ENCODE data around the gene BUD13.

DNA sequence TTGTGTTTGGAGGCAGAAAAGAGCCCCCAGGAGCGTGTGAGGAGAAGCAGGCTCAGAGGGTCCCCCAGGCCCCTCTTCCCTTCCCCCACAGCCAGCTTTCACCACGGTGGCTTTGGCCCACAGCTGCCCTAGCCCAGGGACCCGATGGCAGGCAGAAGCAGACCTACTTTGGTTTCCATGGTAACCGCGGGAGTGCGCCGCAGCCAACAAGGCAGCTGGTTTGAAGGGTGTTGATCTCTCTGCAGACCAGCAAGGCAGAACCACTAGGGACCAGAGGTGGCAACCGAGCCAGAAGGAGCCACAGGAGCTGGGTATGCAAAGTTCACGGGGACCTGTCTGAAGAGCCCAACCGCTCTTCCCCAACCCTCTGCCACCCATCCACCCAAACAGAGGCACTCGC lies 69.4 kb downstream of the BUD13 start:
- TF ChIP-seq, protein P1, sequence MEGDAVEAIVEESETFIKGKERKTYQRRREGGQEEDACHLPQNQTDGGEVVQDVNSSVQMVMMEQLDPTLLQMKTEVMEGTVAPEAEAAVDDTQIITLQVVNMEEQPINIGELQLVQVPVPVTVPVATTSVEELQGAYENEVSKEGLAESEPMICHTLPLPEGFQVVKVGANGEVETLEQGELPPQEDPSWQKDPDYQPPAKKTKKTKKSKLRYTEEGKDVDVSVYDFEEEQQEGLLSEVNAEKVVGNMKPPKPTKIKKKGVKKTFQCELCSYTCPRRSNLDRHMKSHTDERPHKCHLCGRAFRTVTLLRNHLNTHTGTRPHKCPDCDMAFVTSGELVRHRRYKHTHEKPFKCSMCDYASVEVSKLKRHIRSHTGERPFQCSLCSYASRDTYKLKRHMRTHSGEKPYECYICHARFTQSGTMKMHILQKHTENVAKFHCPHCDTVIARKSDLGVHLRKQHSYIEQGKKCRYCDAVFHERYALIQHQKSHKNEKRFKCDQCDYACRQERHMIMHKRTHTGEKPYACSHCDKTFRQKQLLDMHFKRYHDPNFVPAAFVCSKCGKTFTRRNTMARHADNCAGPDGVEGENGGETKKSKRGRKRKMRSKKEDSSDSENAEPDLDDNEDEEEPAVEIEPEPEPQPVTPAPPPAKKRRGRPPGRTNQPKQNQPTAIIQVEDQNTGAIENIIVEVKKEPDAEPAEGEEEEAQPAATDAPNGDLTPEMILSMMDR (IDR thresholded peaks at IDR 0.05; ENCODE audit: poor library complexity, severe bottlenecking): peak; percentile 50
- TF ChIP-seq POLR2AphosphoS5 (IDR thresholded peaks at IDR 0.05): peak; percentile 27
- peak; percentile 54 for TF ChIP-seq RAD21 (conservative IDR thresholded peaks at IDR 0.05)
